Endothelial cell of umbilical vein (primary cell): Measurements from ENCODE around the gene TTLL7. TPM values are rescaled to one million over a fixed set of nuclear protein-coding genes. Genes with fewer than 3 reads are reported as not detected.

ENCODE experiments used
- BruUV-seq: library from RNA; stranded (reverse); fragments of 400-500 nt; replicated peaks from 2 replicates; lab custom pipeline; 2021; lab: Mats Ljungman, UMichigan
- CTCF ChIA-PET: fragments of 300-600, 350-600 bp; sonication (Branson Sonifier 250); formaldehyde crosslinking; loops from one replicate; lab custom pipeline; 2021; ENCODE audit warnings: antibody characterized with exemption, inconsistent platforms; lab: Charles Lee
- POLR2A ChIA-PET: fragments of 300-600, 350-600 bp; sonication (Branson Sonifier 250); formaldehyde crosslinking; loops from one replicate; lab custom pipeline; 2021; ENCODE audit warnings: antibody characterized with exemption, inconsistent platforms; lab: Charles Lee
- DNase-seq: peaks from one replicate; pipeline ENCODE4 v3.0.0-alpha.2; 2011; ENCODE audit warnings: low read depth, low spot score
- FAIRE-seq: peaks from 2 replicates; lab custom pipeline; 2011; peaks lifted over from hg19 to GRCh38; lab: Jason Lieb, UNC
- H2AFZ ChIP-seq: 2 replicates; pipeline ENCODE4 v1.6.0; 2012; ENCODE audit warnings: low read depth, low read length, control low read depth, inconsistent platforms
- H3K27ac ChIP-seq: 2 replicates; pipeline ENCODE4 v1.5.1; 2011; ENCODE audit warnings: low read depth, mild to moderate bottlenecking, control low read depth, low read length, moderate library complexity; ENCODE audit not compliant: insufficient read depth
- H3K27me3 ChIP-seq, 2 experiments: 2 replicates each; pipeline versions ENCODE4 v1.6.0 to v1.6.1; 2011; ENCODE audit warnings: low read length in 2 of 2, mixed read lengths in 1 of 2; ENCODE audit not compliant: control insufficient read depth in 2 of 2, insufficient read depth in 2 of 2
- H3K36me3 ChIP-seq, 2 experiments: 2 replicates in 1 of 2; 3 replicates in 1 of 2; pipeline ENCODE4 v1.5.1; 2011; ENCODE audit warnings: low read length in 2 of 2, mild to moderate bottlenecking in 1 of 2, moderate library complexity in 1 of 2; ENCODE audit not compliant: control insufficient read depth in 2 of 2, insufficient read depth in 2 of 2; ENCODE audit errors: extremely low read depth in 1 of 2
- H3K4me1 ChIP-seq: 3 replicates; pipeline ENCODE4 v1.5.1; 2011; ENCODE audit warnings: mild to moderate bottlenecking, low read length; ENCODE audit not compliant: control insufficient read depth, insufficient read depth; ENCODE audit errors: extremely low read depth
- H3K4me2 ChIP-seq: 2 replicates; pipeline ENCODE4 v1.6.1; 2011; ENCODE audit warnings: low read length, control low read depth, mixed read lengths; ENCODE audit not compliant: insufficient read depth
- H3K4me3 ChIP-seq, 3 experiments: fragments of 200-600 bp in 1 of 3; sonication (generic), shearing (Covaris generic) in 1 of 3; replicated peaks in 1 of 3; 2 replicates each; pipeline ENCODE4 v1.5.1; 2011 to 2016; ENCODE audit warnings: control low read depth in 3 of 3, low read length in 3 of 3, mild to moderate bottlenecking in 2 of 3, inconsistent platforms in 1 of 3, low read depth in 1 of 3, moderate library complexity in 1 of 3; ENCODE audit not compliant: insufficient read depth in 1 of 3
- H3K79me2 ChIP-seq: 2 replicates; pipeline ENCODE4 v1.6.0; 2012; ENCODE audit warnings: low read length, inconsistent platforms; ENCODE audit not compliant: control insufficient read depth, insufficient read depth
- H3K9ac ChIP-seq: replicated peaks from 2 replicates; pipeline ENCODE3; 2011; ENCODE audit warnings: low read length, control low read depth; ENCODE audit not compliant: insufficient read depth; ENCODE audit errors: extremely low read depth
- H3K9me1 ChIP-seq: replicated peaks from 3 replicates; pipeline ENCODE4 v1.6.0; 2011; ENCODE audit warnings: mild to moderate bottlenecking, low read length; ENCODE audit not compliant: control insufficient read depth, insufficient read depth; ENCODE audit errors: extremely low read depth
- H3K9me3 ChIP-seq: replicated peaks from 2 replicates; pipeline ENCODE4 v1.5.1; 2012; ENCODE audit warnings: low read length, inconsistent platforms; ENCODE audit not compliant: control insufficient read depth, insufficient read depth
- H4K20me1 ChIP-seq: replicated peaks from 2 replicates; pipeline ENCODE3; 2011; ENCODE audit warnings: mild to moderate bottlenecking, low read length; ENCODE audit not compliant: control insufficient read depth, insufficient read depth; ENCODE audit errors: extremely low read depth
- EZH2 ChIP-seq: IDR thresholded peaks from 2 replicates; pipeline ENCODE4 v1.6.1; 2012; ENCODE audit warnings: borderline replicate concordance, low read depth, mild to moderate bottlenecking, moderate library complexity, low read length, inconsistent platforms; ENCODE audit not compliant: severe bottlenecking
- FOS ChIP-seq: IDR thresholded peaks from 2 replicates; pipeline ENCODE4 v1.6.1; 2011; ENCODE audit warnings: mild to moderate bottlenecking, low read length, moderate library complexity, borderline replicate concordance; ENCODE audit not compliant: insufficient read depth
- GATA2 ChIP-seq: IDR thresholded peaks from 2 replicates; pipeline ENCODE4 v1.7.0; 2011; ENCODE audit warnings: low read depth, mild to moderate bottlenecking, moderate library complexity, mixed read lengths, low read length; ENCODE audit not compliant: insufficient read length, insufficient read depth
- JUN ChIP-seq: IDR thresholded peaks from 2 replicates; pipeline ENCODE4 v1.6.1; 2011; ENCODE audit warnings: borderline replicate concordance, low read depth; ENCODE audit not compliant: insufficient read length, insufficient read depth
- MYC ChIP-seq: IDR thresholded peaks from one replicate; pipeline ENCODE4 v1.6.1; 2011; ENCODE audit warnings: mild to moderate bottlenecking, low read depth, low read length
- POLR2A ChIP-seq: IDR thresholded peaks from 2 replicates; pipeline ENCODE4 v1.6.1; 2012; ENCODE audit warnings: low read depth, mild to moderate bottlenecking, control low read depth, low read length
- POLR2AphosphoS5 ChIP-seq: IDR thresholded peaks from 2 replicates; pipeline ENCODE4 v1.6.1; 2012; ENCODE audit warnings: low read depth, mild to moderate bottlenecking, control low read depth, low read length, moderate library complexity; ENCODE audit not compliant: insufficient read depth
- dilution Hi-C: fragments of 300-500 bp; cut with MboI; formaldehyde crosslinking; loops from one replicate; pipeline ENCODE4 v1.15.0; 2019; ENCODE audit warnings: low sequenced_read_pairs; ENCODE audit not compliant: extremely low pct_ligation_motif_present
- intact Hi-C: fragments of 100-400 bp; cut with micrococcal nuclease; formaldehyde crosslinking; loops from one replicate; pipeline ENCODE4 v1.10.0; 2022
- polyA plus RNA-seq, 4 experiments: library from polyadenylated mRNA; depleted of rRNA in 3 of 4; stranded (reverse) in 3 of 4; unstranded in 1 of 4; fragments of >200 nt; gene quantifications; 2 replicates each; pipeline versions ENCODE4 v1.2.1 to v1.2.3, GENCODE V29; 2011 to 2012; ENCODE audit warnings: missing spikeins in 1 of 4
- total RNA-seq: library from RNA; stranded (reverse); gene quantifications from 2 replicates; pipeline ENCODE4 v1.2.3, GENCODE V29; 2021
- TF ChIP-seq, protein P1 (sequence below): IDR thresholded peaks from 2 replicates; pipeline ENCODE4 v1.6.1; 2011; ENCODE audit not compliant: insufficient read depth, insufficient read length
- TF ChIP-seq, protein P2 (sequence below), 2 donors: IDR thresholded peaks; 1 replicate in 1 of 2; 2 replicates in 1 of 2; pipeline ENCODE4 v1.5.1; 2011; ENCODE audit warnings: low read length in 2 of 2, mild to moderate bottlenecking in 2 of 2, moderate library complexity in 2 of 2, control low read depth in 1 of 2, inconsistent platforms in 1 of 2, low read depth in 1 of 2; ENCODE audit not compliant: insufficient read depth in 1 of 2; ENCODE audit errors: extremely low read depth in 1 of 2

The TTLL7 gene
- total and polyA plus RNA-seq, 2 donors (not counting 3 experiments of a cell fraction or from before 2014, with no cell fraction given): 2.1 to 11.7 TPM

DNA sequence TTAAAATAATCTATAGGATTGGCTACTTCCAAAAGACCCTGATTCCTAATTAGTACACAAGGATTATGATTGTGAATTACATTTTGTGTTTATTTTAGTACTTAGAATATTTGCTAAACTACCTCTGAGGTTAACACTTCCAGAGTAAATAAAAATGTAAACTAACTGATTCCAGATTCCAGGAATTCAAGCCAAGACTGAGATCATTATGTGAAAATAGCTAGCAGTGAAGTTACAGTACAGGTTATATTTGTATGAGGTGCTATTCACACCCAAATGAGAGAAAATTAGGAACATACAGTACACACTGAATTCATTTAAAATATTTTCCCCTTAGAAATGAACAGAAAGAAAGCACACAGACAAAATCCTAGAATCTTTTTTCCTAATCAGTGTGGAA lies 28.8 kb downstream of the TTLL7 start:
- DNase-seq (no peak), FAIRE-seq (no peak)
- Histone ChIP-seq H3K9me1 (no peaks in the 10 kb centered on the region), H3K27ac (no peak overlapping the region), H3K4me2 (no peak overlapping the region), H3K79me2 (no peaks in the 10 kb centered on the region), H3K4me1 (no peaks in the 10 kb centered on the region), H3K4me3 (no peak overlapping the region), H3K27me3 (no peaks in the 10 kb centered on the region), H3K9me3 (no peaks in the 10 kb centered on the region), H2AFZ (no peak overlapping the region), H3K36me3 (no peaks in the 10 kb centered on the region), H3K9ac (no peak overlapping the region), H4K20me1 (no peaks in the 10 kb centered on the region)
- no TSS peak for BruUV-seq
- ChIA-PET CTCF (interaction anchor here (0.8 kb wide), 1 partner anchor 14 kb away, joined by 3 read pairs; no protein-coding TSS in a partner anchor), POLR2A (no interaction called here)
- TF ChIP-seq, protein P1, sequence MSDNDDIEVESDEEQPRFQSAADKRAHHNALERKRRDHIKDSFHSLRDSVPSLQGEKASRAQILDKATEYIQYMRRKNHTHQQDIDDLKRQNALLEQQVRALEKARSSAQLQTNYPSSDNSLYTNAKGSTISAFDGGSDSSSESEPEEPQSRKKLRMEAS: no peak
- TF ChIP-seq EZH2: no peak
- no peak for TF ChIP-seq POLR2A
- TF ChIP-seq MYC: no peak
- TF ChIP-seq GATA2: no peak
- TF ChIP-seq POLR2AphosphoS5: no peak
- TF ChIP-seq, protein P2, sequence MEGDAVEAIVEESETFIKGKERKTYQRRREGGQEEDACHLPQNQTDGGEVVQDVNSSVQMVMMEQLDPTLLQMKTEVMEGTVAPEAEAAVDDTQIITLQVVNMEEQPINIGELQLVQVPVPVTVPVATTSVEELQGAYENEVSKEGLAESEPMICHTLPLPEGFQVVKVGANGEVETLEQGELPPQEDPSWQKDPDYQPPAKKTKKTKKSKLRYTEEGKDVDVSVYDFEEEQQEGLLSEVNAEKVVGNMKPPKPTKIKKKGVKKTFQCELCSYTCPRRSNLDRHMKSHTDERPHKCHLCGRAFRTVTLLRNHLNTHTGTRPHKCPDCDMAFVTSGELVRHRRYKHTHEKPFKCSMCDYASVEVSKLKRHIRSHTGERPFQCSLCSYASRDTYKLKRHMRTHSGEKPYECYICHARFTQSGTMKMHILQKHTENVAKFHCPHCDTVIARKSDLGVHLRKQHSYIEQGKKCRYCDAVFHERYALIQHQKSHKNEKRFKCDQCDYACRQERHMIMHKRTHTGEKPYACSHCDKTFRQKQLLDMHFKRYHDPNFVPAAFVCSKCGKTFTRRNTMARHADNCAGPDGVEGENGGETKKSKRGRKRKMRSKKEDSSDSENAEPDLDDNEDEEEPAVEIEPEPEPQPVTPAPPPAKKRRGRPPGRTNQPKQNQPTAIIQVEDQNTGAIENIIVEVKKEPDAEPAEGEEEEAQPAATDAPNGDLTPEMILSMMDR (IDR thresholded peaks at IDR 0.05; ENCODE audit: extremely low read depth in 1 of 2, insufficient read depth in 1 of 2, low read depth in 1 of 2, low read length in 2 of 2): no peak
- TF ChIP-seq JUN: no peak
- TF ChIP-seq FOS: no peak
- dilution Hi-C loops (no loop called here), intact Hi-C loops (no loop called here)
